HuH-7 (cell line): ENCODE measurements around the gene MRAS.

Experiments used
- DNase-seq: peaks from one replicate; pipeline ENCODE4 v3.0.0; 2011; ENCODE audit warnings: low spot score

The MRAS gene

GRCh38 chr3:138340511-138340910, 7.9 kb upstream of the MRAS start:
- DNase-seq = no peak

- no peak for DNase-seq
Measured at GRCh38 chr3:138344754-138345153, 3.6 kb upstream of the MRAS start.

- DNase-seq = peak; percentile 43
Measured at GRCh38 chr3:138348754-138349739, 668 bp downstream of the MRAS start.

GRCh38 chr3:138349926-138350665, 1.7 kb downstream of the MRAS start:
- no peak for DNase-seq

- DNase-seq = no peak
Measured at GRCh38 chr3:138351151-138351550, 2.8 kb downstream of the MRAS start.

- no peak for DNase-seq
Measured at GRCh38 chr3:138351916-138352550, 3.7 kb downstream of the MRAS start.

- DNase-seq = no peak
Measured at GRCh38 chr3:138354376-138354775, 6.0 kb downstream of the MRAS start.

- DNase-seq = no peak
Measured at GRCh38 chr3:138355071-138355470, 6.7 kb downstream of the MRAS start.

- DNase-seq = no peak
Measured at GRCh38 chr3:138356730-138357405, 8.5 kb downstream of the MRAS start.

- DNase-seq = no peak
Measured at GRCh38 chr3:138359148-138359918, 11.0 kb downstream of the MRAS start.

- DNase-seq = no peak
Measured at GRCh38 chr3:138359919-138360868, 11.8 kb downstream of the MRAS start.

GRCh38 chr3:138360869-138361525, 12.6 kb downstream of the MRAS start:
- DNase-seq = no peak

GRCh38 chr3:138361561-138361971, 13.2 kb downstream of the MRAS start:
- DNase-seq = no peak

GRCh38 chr3:138362538-138362937, 14.2 kb downstream of the MRAS start:
- DNase-seq = no peak

GRCh38 chr3:138363322-138363721, 14.9 kb downstream of the MRAS start:
- DNase-seq = no peak

GRCh38 chr3:138364356-138365252, 16.2 kb downstream of the MRAS start:
- no peak for DNase-seq

GRCh38 chr3:138365253-138365555, 16.8 kb downstream of the MRAS start:
- DNase-seq = no peak

- no peak for DNase-seq
Measured at GRCh38 chr3:138366006-138366759, 17.8 kb downstream of the MRAS start.
